ENCODE results near the gene TMEM52.
"Not testable (repeated sequence)": the region's sequence is repeated elsewhere in the genome, so short reads cannot be mapped to it uniquely, and the experiment has no call there.

TMEM52 gene

GRCh38 chr1:1895456-1896336 lies 23.4 kb downstream of the TMEM52 start:
- DNase-seq (ENCODE audit: low read depth in 1 of 2, low spot score in 1 of 2), result no peak

DNA sequence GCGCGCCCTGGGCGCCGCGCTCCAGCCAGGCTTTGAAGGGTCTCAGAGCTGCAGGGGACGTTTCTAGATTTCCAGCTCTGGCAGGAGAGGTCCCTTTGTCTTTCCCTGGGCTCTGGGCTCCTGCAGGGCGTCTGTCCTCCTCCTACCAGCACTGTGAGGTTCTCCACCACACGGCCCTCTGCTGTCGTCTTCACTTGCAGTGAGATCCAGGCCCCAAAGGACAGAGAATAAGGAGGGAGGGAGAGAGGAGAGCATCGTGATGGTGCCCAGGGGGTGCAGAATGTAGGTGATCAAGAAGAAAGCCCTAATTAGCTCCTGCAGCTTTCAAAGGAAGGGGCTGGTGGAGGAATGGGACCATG lies 24.0 kb downstream of the TMEM52 start:
- no peak for DNase-seq (ENCODE audit: low read depth in 1 of 2, low spot score in 1 of 2)

- DNase-seq (ENCODE audit: low read depth in 1 of 2, low spot score in 1 of 2), result no peak
Observed at GRCh38 chr1:1894354-1895059, 24.6 kb downstream of the TMEM52 start.

DNA sequence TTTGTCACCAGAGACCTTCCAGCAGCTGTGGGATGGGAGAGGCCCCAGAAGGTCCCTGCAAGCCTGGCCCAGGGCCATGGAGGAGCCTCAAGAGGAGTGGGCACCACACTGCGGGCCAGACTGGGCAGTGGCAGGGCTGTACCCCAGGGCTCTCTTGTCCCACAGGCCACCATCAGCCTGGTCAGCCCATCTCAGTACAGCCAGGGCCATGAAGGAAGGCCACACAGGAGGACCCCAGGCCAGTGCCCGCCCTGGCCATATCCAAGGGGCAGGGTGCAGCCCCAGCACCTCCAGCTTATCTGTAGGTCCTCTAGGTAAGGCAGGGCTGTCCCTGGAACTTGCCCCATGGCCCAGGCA lies 25.1 kb downstream of the TMEM52 start:
- no peak for DNase-seq (ENCODE audit: low read depth in 1 of 2, low spot score in 1 of 2)

DNA sequence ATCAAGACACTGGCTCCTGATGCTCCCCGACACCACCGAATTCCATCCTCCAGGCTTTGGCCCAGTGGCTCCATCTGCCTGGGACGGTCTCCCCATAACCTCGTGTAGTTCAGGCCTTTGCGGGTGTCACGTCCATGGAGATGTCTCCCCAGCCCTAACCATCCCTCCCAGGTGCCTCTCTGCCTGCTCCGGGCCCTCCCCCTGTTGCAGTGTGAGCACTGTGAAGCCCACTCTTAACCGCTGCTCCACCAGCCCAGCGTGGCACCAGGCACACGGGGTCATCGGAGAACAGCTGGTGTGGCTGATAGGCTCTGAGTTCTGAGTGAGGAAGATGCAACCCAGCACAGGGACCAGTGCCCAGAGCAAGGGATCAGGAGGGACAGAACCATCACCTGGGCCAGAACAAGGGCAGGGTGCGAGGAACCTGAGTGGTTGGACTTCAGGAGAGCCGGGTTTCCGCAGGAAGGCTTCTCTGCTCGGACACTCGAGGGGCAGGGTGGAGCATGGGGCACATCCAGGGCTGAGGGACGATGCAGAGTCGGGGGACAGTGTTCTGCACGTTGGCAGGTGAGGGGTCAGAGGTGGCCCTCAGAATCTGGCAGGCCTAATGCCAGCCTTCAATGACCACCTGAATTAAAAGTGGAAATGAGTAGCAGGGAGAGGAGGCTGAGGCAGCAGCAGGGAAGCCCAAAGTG lies 25.6 kb downstream of the TMEM52 start:
- DNase-seq (ENCODE audit: low read depth in 1 of 2, low spot score in 1 of 2), result no peak

DNA sequence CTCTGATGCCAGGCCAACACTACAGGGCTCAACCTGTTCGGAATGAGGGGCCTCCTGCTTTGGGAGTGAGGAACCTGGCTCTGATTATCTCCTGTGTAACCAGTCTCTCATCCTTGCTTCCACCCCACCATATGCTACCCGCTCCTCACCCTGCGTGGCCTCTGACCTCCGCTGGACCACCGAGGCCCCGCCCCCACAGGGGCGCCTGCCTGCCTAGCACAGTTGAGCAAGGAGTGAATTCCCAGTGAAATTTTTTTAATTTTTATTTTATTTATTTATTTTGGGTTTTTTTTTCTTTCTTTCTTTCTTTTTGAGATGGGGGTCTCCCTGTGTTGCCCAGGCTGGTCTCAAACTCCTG lies 26.3 kb downstream of the TMEM52 start:
- DNase-seq (ENCODE audit: low read depth in 1 of 2, low spot score in 1 of 2), result no peak

DNA sequence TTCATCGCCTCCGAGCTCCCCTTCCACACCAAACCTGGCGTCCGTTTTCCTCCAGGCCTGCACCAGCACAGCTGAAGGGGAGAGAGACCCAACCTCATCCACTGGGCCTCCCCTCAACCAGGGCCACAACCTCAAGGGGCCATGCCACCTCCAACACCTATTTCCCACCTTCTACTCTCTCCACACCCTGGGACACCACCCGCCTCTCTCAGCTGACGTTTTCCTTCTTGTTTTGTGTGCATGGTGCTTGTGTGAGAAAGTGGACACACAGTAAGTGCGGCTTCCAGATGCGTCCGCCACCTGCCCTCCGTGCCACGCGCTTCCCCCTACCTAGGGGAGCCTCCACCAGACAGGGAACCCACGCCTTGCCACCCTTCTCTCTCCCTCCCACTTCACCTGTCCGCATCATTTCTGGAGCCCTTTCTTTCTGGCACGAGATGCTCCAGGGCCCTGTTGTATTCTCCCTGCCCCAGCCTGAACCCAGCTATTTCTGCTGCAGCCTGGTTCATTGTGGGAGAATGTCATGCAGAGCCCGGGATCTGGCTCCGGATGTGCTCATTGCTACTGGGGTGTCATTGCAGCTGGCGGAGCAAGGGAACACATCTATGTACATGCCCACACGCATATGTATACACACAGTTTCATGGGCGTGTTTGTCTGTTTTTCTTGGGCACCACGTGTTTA lies 26.9 kb downstream of the TMEM52 start:
- no peak for DNase-seq (ENCODE audit: low read depth in 1 of 2, low spot score in 1 of 2)

DNA sequence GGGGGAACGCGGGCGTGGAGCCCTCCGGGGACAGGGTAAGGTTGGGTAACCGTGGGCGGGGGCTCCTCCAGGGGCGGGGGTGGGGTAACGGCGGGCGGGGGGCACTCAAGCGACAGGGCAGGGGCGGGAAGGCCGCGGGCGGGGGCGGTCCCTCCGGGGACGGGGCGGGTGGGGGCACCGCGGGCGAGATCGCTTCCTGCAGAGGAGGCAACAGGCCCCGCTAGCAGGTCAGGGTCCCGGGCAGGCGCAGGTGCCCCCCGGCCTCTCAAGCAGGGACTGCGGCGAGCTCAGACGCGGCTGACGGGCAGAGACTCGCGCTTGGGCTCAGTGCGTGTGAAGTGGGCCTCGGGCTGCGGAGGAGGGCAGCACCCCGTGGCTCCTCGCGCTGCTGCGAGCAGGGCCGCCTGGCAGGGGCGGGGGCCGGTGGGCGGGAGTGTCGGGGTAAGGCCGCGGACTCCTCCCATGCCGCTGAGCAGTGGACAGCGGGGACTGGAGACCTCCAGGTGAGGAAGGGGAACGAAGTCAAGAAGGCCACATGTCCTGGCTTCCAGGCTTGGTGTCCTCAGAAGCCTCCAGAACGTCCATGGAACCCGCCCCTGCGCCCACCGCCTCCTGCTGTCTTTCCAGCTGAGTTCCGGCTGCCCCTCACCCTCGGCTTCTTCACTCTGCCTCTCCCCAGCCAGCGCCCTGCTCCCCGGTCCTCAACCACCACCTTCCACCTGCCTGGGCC lies 27.6 kb downstream of the TMEM52 start:
- peak in 1 of 2 donors; percentile 64 for DNase-seq (ENCODE audit: low read depth in 1 of 2, low spot score in 1 of 2)

GRCh38 chr1:1890506-1891348 lies 28.4 kb downstream of the TMEM52 start, which contains the start of gene GNB1:
Gene GNB1 (minus strand): TSS chr1:1891087. CDS start chr1:1825453, 65,634 bp downstream.
- peak; percentile 81 to 86 for DNase-seq (ENCODE audit: low read depth in 1 of 2, low spot score in 1 of 2)

- DNase-seq (ENCODE audit: low read depth in 1 of 2, low spot score in 1 of 2), result peak; percentile 16 to 30
Observed at GRCh38 chr1:1889847-1890505, 29.1 kb downstream of the TMEM52 start.

DNA sequence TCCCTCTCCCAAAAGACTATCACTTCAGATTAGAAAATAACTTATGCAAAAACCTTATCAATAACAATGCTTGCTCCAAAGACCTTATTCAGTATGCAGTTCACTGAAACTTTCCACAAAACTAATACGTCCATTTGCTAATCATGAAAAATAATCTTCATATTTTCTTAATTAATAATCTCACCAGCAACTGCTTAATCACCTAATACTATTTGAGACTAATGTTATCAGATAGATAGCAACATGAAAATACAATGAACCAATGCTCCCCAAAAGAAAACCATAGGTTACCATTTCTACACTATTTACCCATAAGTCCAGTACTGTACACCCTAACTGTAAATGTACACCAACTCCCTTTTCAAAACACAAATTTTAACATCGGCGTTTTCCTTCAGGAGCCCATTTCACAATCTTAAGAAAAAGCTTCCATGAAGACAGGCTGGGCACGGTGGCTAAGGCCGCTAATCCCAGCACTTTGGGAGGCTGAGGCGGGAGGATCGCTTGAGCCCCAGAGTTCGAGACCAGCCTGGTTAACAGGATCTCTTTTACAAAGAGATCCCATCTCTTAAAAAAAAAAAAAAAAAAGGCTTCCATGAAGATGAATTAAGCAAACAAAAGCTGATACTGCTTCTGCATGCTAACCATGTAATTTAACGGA lies 29.9 kb downstream of the TMEM52 start:
- DNase-seq (ENCODE audit: low read depth in 1 of 2, low spot score in 1 of 2), result no peak

DNA sequence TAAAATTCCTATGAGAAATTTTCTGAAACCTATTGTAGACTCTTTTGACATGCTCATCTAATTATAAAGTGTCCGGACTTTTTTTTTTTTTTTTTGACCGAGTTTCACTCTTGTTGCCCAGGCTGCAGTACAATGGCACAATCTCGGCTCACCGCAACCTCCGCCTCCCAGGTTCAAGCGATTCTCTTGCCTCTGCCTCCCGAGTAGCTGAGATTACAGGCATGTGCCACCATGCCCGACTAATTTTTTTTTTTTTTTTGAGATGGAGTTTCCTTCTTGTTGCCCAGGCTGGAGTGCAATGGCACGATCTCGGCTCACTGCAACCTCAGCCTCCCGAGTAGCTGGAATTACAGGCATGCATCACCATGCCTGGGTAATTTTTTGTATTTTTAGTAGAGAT lies 35.2 kb downstream of the TMEM52 start:
- not testable (repeated sequence) for DNase-seq (ENCODE audit: low read depth in 1 of 2, low spot score in 1 of 2)

DNA sequence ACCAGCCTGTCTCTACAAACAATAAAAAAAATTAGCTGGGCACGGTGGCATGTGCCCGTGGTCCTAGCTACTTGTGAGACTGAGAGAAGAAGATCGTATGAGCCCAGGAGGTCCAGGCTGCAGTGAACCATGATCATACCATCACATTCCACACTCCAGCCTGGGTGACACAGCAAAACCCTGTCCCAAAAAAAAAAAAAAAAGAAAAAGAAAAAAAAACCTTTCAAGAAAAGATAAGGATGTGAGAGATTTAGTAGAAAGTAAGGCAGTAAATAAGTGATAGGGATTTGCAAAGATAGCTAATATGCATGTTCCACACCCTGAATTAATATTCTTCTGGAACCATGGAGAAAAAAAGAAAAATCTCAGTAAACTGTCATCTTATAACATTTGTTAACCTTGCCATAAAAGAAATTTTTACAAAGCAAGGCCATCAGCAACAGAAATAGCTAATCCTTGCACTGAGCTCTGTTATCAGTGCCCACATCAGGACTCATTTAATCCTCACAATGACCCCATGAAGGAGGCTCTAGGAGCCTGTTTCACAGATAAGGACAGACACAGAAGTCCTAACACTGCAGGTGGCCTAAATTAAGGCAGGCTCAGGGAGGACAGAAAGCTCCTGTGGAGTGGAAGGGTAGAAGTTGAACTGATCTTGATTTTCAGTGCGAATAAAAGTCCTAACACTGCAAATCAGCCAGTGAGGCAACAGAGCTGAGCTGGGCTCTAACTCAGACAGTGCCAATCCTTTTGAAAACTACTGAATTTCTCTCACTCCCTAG lies 35.8 kb downstream of the TMEM52 start:
- no peak for DNase-seq (ENCODE audit: low read depth in 1 of 2, low spot score in 1 of 2)

GRCh38 chr1:1881727-1882126 lies 37.4 kb downstream of the TMEM52 start:
- DNase-seq (ENCODE audit: low read depth in 1 of 2, low spot score in 1 of 2), result no peak

DNA sequence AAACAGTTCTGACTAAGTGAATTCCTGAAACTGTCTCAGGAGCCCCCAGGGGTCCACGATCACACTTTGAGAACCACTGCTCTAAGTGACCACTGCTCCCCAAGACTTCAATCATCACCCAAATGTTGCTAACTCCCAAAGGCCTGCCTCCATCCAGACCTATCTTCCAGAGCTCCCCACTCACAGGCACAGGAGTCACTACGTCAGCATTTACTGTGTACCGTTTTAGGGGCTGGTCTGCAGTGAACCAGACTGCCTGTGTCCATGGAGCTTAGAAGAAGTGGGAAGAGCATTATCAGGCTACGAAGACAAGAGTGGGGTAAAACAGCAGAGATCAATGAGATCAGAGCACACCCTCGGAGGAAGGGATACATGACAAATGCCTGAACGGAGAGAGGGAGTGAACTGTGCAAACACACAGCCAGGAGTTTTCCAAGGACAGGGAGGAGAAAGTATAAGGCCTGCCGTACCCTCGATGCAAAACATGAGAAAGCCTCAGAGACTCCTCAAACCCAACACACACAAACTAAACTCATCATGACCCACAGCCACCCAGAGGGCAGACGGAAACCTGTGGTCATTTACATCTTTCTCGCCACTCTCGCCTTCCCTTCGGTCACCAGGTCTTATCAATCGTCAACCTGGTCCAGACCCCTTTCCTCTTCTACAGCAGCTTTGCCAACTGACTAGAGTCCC lies 38.3 kb downstream of the TMEM52 start:
- DNase-seq (ENCODE audit: low read depth in 1 of 2, low spot score in 1 of 2), result no peak

DNA sequence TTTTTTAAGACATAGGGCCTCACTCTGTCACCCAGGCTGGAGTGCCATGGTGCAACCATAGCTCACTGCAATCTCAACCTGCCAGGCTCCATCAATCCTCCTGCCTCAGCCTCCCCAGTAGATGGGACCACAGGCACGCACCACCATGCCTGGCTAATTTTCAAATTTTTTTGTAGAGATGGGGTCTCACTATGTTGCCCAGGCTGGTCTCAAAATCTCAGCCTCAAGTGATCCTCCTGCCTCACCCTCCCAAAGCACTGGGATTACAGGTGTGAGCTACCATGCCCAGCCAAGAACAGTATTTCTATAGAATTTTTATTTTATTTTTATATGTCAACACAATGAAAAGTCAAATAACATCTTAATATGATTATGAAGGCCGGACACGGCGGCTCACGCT lies 39.1 kb downstream of the TMEM52 start:
- no peak for DNase-seq (ENCODE audit: low read depth in 1 of 2, low spot score in 1 of 2)

GRCh38 chr1:1877865-1878436 lies 41.1 kb downstream of the TMEM52 start:
- DNase-seq (ENCODE audit: low read depth in 1 of 2, low spot score in 1 of 2), result no peak

All from stimulated activated CD4-positive, alpha-beta T cell treated with anti-CD3 and anti-CD28 coated beads, Interleukin-15, amount 100 ng/mL, for 1 hour (primary cell).